Measurements from ENCODE around the gene BCOR. TPM values are rescaled to one million over a fixed set of nuclear protein-coding genes. Genes with fewer than 3 reads are reported as not detected.

BCOR gene
- total and polyA plus RNA-seq, 9 of the 15 experiments (the other 6 are each of a cell fraction or from before 2014, with no cell fraction given): 27.5 to 113 (median 37.6) TPM

DNA sequence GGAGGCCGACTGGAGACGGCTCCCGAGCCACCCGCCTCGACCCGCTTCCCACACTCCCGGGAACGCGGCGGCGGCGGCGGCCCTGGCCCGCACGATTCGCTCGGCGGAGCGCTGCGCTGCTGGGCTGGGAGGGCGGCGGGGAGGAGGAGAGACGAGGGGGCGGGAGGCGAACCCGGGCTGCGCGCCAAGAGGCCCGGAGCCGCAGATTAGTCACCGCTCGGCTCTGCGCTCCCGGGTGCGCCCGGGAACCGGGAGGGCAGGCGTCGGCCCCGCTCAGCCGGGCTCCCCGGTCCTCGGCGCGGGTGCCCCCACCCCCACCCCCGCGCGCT is 11.2 kb upstream of the BCOR start (continued):
- TF ChIP-seq, protein P1, sequence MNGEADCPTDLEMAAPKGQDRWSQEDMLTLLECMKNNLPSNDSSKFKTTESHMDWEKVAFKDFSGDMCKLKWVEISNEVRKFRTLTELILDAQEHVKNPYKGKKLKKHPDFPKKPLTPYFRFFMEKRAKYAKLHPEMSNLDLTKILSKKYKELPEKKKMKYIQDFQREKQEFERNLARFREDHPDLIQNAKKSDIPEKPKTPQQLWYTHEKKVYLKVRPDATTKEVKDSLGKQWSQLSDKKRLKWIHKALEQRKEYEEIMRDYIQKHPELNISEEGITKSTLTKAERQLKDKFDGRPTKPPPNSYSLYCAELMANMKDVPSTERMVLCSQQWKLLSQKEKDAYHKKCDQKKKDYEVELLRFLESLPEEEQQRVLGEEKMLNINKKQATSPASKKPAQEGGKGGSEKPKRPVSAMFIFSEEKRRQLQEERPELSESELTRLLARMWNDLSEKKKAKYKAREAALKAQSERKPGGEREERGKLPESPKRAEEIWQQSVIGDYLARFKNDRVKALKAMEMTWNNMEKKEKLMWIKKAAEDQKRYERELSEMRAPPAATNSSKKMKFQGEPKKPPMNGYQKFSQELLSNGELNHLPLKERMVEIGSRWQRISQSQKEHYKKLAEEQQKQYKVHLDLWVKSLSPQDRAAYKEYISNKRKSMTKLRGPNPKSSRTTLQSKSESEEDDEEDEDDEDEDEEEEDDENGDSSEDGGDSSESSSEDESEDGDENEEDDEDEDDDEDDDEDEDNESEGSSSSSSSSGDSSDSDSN (IDR thresholded peaks at IDR 0.05; ENCODE audit: borderline replicate concordance in 1 of 2, low read depth in 2 of 2, low read length in 2 of 2): peak; percentile 65 to 95; a peak in 3 of 4 replicates
- 0 out of 2 replicates have a peak, but pooled peaks have one; percentile 8 for TF ChIP-seq KAT7 (CRISPR knock-in tag; IDR thresholded peaks at IDR 0.05; ENCODE audit: borderline replicate concordance)
- no peak for TF ChIP-seq ZKSCAN3 (CRISPR knock-in tag; IDR thresholded peaks at IDR 0.05)
- TF ChIP-seq, protein P2, sequence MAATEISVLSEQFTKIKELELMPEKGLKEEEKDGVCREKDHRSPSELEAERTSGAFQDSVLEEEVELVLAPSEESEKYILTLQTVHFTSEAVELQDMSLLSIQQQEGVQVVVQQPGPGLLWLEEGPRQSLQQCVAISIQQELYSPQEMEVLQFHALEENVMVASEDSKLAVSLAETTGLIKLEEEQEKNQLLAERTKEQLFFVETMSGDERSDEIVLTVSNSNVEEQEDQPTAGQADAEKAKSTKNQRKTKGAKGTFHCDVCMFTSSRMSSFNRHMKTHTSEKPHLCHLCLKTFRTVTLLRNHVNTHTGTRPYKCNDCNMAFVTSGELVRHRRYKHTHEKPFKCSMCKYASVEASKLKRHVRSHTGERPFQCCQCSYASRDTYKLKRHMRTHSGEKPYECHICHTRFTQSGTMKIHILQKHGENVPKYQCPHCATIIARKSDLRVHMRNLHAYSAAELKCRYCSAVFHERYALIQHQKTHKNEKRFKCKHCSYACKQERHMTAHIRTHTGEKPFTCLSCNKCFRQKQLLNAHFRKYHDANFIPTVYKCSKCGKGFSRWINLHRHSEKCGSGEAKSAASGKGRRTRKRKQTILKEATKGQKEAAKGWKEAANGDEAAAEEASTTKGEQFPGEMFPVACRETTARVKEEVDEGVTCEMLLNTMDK (IDR thresholded peaks at IDR 0.05; ENCODE audit: borderline replicate concordance, insufficient read depth, low read depth, low read length, poor library complexity, severe bottlenecking): no peak
- TF ChIP-seq, protein P3, sequence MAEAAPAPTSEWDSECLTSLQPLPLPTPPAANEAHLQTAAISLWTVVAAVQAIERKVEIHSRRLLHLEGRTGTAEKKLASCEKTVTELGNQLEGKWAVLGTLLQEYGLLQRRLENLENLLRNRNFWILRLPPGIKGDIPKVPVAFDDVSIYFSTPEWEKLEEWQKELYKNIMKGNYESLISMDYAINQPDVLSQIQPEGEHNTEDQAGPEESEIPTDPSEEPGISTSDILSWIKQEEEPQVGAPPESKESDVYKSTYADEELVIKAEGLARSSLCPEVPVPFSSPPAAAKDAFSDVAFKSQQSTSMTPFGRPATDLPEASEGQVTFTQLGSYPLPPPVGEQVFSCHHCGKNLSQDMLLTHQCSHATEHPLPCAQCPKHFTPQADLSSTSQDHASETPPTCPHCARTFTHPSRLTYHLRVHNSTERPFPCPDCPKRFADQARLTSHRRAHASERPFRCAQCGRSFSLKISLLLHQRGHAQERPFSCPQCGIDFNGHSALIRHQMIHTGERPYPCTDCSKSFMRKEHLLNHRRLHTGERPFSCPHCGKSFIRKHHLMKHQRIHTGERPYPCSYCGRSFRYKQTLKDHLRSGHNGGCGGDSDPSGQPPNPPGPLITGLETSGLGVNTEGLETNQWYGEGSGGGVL (CRISPR knock-in tag; IDR thresholded peaks at IDR 0.05): no peak
- no peak for TF ChIP-seq OTX1 (CRISPR knock-in tag; IDR thresholded peaks at IDR 0.05)
- no peak for TF ChIP-seq RBM34 (IDR thresholded peaks at IDR 0.05; ENCODE audit: borderline replicate concordance, insufficient read depth, low read length)
- TF ChIP-seq POLR2AphosphoS2 (IDR thresholded peaks at IDR 0.05; ENCODE audit: low read length): no peak
- TF ChIP-seq XRCC5 (IDR thresholded peaks at IDR 0.05; ENCODE audit: low read depth, low read length): 0 out of 2 replicates have a peak, but pooled peaks have one; percentile 16
- TF ChIP-seq SIN3A (IDR thresholded peaks at IDR 0.05; ENCODE audit: borderline replicate concordance in 2 of 2, control insufficient read depth in 1 of 2, low read depth in 2 of 2, low read length in 2 of 2): no peak
- no peak for TF ChIP-seq ZNF384 (IDR thresholded peaks at IDR 0.05; ENCODE audit: low read depth, low read length)
- TF ChIP-seq, protein P4, sequence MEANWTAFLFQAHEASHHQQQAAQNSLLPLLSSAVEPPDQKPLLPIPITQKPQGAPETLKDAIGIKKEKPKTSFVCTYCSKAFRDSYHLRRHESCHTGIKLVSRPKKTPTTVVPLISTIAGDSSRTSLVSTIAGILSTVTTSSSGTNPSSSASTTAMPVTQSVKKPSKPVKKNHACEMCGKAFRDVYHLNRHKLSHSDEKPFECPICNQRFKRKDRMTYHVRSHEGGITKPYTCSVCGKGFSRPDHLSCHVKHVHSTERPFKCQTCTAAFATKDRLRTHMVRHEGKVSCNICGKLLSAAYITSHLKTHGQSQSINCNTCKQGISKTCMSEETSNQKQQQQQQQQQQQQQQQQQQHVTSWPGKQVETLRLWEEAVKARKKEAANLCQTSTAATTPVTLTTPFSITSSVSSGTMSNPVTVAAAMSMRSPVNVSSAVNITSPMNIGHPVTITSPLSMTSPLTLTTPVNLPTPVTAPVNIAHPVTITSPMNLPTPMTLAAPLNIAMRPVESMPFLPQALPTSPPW (CRISPR knock-in tag; IDR thresholded peaks at IDR 0.05): peak; percentile 65
- TF ChIP-seq CHD2 (IDR thresholded peaks at IDR 0.05; ENCODE audit: low read depth, low read length): no peak
- TF ChIP-seq RBM25 (IDR thresholded peaks at IDR 0.05; ENCODE audit: low read depth, low read length, severe bottlenecking): no peak
- TF ChIP-seq, protein P5, sequence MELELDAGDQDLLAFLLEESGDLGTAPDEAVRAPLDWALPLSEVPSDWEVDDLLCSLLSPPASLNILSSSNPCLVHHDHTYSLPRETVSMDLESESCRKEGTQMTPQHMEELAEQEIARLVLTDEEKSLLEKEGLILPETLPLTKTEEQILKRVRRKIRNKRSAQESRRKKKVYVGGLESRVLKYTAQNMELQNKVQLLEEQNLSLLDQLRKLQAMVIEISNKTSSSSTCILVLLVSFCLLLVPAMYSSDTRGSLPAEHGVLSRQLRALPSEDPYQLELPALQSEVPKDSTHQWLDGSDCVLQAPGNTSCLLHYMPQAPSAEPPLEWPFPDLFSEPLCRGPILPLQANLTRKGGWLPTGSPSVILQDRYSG (tag; conservative IDR thresholded peaks at IDR 0.05; ENCODE audit: low read depth): no peak
- TF ChIP-seq, protein P6, sequence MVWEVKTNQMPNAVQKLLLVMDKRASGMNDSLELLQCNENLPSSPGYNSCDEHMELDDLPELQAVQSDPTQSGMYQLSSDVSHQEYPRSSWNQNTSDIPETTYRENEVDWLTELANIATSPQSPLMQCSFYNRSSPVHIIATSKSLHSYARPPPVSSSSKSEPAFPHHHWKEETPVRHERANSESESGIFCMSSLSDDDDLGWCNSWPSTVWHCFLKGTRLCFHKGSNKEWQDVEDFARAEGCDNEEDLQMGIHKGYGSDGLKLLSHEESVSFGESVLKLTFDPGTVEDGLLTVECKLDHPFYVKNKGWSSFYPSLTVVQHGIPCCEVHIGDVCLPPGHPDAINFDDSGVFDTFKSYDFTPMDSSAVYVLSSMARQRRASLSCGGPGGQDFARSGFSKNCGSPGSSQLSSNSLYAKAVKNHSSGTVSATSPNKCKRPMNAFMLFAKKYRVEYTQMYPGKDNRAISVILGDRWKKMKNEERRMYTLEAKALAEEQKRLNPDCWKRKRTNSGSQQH (CRISPR knock-in tag; IDR thresholded peaks at IDR 0.05): no peak
- TF ChIP-seq TARDBP (IDR thresholded peaks at IDR 0.05): no peak
